ENCODE measurements around the gene ZNF219. TPM values are rescaled to one million over a fixed set of nuclear protein-coding genes. Genes with fewer than 3 reads are reported as not detected.

Gene ZNF219
- total and polyA plus RNA-seq, 10 of the 15 experiments (the other 5 are each of a cell fraction or from before 2014, with no cell fraction given), result 0.16 to 6.4 (median 1.9) TPM

DNA sequence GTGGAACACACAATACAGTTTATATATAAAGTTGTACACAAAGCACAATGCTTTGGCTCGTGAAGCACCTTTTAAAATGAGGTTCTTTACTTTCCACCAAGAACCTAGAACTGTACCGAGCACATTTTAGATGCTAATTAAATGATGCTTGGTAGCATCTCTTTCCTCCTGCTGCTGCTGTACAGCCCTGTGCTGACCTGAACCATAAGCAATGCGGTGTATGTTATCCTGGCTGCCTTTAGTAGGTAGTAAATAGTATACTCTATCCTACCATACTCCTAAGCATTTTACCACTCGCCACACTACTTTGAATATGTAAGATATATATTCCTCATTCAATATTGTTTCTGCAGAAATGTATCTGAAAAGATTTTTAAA, 43.7 kb downstream of the ZNF219 start:
- no peak for ATAC-seq
- Histone ChIP-seq H3K79me2 (ENCODE audit: control insufficient read depth, insufficient read depth, low read length) (no peaks in the 10 kb centered on the region), H3K9ac (ENCODE audit: control insufficient read depth, insufficient read depth, low read length) (no peak overlapping the region), H3K4me3 (no peak overlapping the region), H2AFZ (ENCODE audit: control insufficient read depth, low read depth, low read length) (no peak overlapping the region), H3K27me3 (replicated peaks in 1 of 2; ENCODE audit: control insufficient read depth in 2 of 2, insufficient read depth in 2 of 2, low read length in 1 of 2) (no peaks in the 10 kb centered on the region), H4K20me1 (ENCODE audit: control insufficient read depth, insufficient read depth) (no peaks in the 10 kb centered on the region), H3K4me1 (ENCODE audit: control insufficient read depth, insufficient read depth, low read length) (no peaks in the 10 kb centered on the region), H3K9me3 (replicated peaks; ENCODE audit: control insufficient read depth, insufficient read depth, low read length) (no peaks in the 10 kb centered on the region), H3K27ac (ENCODE audit: control insufficient read depth, insufficient read depth) (no peak overlapping the region), H3K36me3 (ENCODE audit: control insufficient read depth in 2 of 2, insufficient read depth in 2 of 2, low read length in 1 of 2) (no peaks in the 10 kb centered on the region), H3K4me2 (ENCODE audit: control insufficient read depth, insufficient read depth) (no peak overlapping the region)
- ChIA-PET RAD21 (ENCODE audit: unreplicated experiment) (no interaction called here), SMC1A (ENCODE audit: uncharacterized antibody, unreplicated experiment) (no interaction called here), POLR2A (no interaction called here), CTCF (no interaction called here)
- no peak for DNase-seq (ENCODE audit: low read depth, low spot score)
- intact Hi-C loops (cut with micrococcal nuclease; ENCODE audit: unreplicated experiment) (no loop called here), in situ Hi-C loops (cut with MboI) (no loop called here)
- WGBS (ENCODE audit: insufficient coverage, insufficient replicate concordance, low lambda C conversion rate, missing lambda C conversion rate), result 48% methylated on average over 4 of the region's 4 CpGs
- no TSS peak for BruUV-seq (replicated peaks)
- TF ChIP-seq EP300 (IDR thresholded peaks at IDR 0.05; ENCODE audit: borderline replicate concordance in 1 of 2, control insufficient read depth in 1 of 2, low read depth in 2 of 2, low read length in 2 of 2) (no peak), ASH2L (IDR thresholded peaks at IDR 0.05; ENCODE audit: borderline replicate concordance, low read depth) (no peak), SRF (IDR thresholded peaks at IDR 0.05; ENCODE audit: low read depth in 2 of 2, low read length in 2 of 2) (no peak), SREBF2 (IDR thresholded peaks at IDR 0.05; ENCODE audit: low read length) (no peak), JUNB (IDR thresholded peaks at IDR 0.05) (no peak), TARDBP (IDR thresholded peaks at IDR 0.05; ENCODE audit: borderline replicate concordance) (no peak), NFYA (IDR thresholded peaks at IDR 0.05; ENCODE audit: borderline replicate concordance, low read depth, low read length) (no peak), EZH2 (IDR thresholded peaks at IDR 0.05; ENCODE audit: borderline replicate concordance, control insufficient read depth, low read depth, low read length) (no peak), RAD21 (IDR thresholded peaks at IDR 0.05; ENCODE audit: insufficient read depth, low read depth, low read length) (no peak), FOXM1 (IDR thresholded peaks at IDR 0.05; ENCODE audit: low read depth, low read length) (no peak), KAT2A (conservative IDR thresholded peaks at IDR 0.05; ENCODE audit: control insufficient read depth, low read depth, low read length) (no peak), SUZ12 (IDR thresholded peaks at IDR 0.05; ENCODE audit: unreplicated experiment) (no peak)
- TF ChIP-seq, protein P1, sequence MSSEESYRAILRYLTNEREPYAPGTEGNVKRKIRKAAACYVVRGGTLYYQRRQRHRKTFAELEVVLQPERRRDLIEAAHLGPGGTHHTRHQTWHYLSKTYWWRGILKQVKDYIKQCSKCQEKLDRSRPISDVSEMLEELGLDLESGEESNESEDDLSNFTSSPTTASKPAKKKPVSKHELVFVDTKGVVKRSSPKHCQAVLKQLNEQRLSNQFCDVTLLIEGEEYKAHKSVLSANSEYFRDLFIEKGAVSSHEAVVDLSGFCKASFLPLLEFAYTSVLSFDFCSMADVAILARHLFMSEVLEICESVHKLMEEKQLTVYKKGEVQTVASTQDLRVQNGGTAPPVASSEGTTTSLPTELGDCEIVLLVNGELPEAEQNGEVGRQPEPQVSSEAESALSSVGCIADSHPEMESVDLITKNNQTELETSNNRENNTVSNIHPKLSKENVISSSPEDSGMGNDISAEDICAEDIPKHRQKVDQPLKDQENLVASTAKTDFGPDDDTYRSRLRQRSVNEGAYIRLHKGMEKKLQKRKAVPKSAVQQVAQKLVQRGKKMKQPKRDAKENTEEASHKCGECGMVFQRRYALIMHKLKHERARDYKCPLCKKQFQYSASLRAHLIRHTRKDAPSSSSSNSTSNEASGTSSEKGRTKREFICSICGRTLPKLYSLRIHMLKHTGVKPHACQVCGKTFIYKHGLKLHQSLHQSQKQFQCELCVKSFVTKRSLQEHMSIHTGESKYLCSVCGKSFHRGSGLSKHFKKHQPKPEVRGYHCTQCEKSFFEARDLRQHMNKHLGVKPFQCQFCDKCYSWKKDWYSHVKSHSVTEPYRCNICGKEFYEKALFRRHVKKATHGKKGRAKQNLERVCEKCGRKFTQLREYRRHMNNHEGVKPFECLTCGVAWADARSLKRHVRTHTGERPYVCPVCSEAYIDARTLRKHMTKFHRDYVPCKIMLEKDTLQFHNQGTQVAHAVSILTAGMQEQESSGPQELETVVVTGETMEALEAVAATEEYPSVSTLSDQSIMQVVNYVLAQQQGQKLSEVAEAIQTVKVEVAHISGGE (CRISPR knock-in tag; IDR thresholded peaks at IDR 0.05), result no peak
- FAIRE-seq, result no peak
